ENCODE results near the gene PDE9A.

The PDE9A gene

DNA sequence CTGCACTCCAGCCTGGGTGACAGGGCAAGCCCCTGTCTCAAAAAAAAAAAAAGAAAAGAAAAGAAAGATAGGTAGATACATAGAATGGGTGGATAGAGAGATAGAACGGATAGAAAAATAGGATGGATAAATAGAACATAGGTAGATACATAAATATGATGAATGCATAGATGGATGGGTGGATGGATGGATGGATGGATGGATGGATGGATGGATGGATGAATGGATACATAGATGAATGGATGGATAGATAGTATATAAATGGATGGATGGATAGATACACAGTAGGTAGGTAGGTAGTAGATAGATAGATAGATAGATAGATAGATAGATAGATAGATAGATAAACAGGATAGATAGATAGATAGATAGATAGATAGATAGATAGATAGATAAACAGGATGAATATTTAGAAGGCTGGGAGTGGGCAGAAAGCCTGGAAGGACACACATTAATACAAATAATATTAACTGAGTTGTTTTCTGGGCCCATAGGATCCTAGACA lies 87.0 kb downstream of the PDE9A start:
- TF ChIP-seq EZH2 (optimal IDR thresholded peaks at IDR 0.05; ENCODE audit: low read depth, low read length) (no peak), EZH2phosphoT487 (IDR thresholded peaks at IDR 0.05; ENCODE audit: low read length) (no peak)
- TF ChIP-seq, protein P1, sequence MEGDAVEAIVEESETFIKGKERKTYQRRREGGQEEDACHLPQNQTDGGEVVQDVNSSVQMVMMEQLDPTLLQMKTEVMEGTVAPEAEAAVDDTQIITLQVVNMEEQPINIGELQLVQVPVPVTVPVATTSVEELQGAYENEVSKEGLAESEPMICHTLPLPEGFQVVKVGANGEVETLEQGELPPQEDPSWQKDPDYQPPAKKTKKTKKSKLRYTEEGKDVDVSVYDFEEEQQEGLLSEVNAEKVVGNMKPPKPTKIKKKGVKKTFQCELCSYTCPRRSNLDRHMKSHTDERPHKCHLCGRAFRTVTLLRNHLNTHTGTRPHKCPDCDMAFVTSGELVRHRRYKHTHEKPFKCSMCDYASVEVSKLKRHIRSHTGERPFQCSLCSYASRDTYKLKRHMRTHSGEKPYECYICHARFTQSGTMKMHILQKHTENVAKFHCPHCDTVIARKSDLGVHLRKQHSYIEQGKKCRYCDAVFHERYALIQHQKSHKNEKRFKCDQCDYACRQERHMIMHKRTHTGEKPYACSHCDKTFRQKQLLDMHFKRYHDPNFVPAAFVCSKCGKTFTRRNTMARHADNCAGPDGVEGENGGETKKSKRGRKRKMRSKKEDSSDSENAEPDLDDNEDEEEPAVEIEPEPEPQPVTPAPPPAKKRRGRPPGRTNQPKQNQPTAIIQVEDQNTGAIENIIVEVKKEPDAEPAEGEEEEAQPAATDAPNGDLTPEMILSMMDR (IDR thresholded peaks at IDR 0.05; ENCODE audit: low read length): no peak
- no peaks in the 10 kb centered on the region for H3K4me1 ChIP-seq (ENCODE audit: low read length)

DNA sequence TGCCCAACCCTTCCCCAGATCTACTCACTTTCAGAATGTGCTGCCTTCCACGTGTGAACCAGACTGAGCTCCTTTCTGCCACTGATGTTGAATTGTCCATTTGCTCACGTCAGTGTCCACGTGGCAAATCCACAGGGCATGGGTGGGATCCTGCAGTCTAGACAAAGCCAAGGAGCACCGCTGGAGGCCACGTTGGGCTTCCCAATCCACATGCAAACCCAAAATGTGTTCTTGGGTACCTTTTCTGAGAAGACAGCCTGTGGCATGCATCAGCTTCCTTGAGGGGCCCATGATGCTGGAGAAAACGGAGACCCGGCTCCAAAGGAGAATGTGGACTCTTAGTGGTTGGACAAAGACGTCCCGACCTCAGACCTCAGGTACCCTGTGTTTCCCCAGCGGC lies 87.6 kb downstream of the PDE9A start:
- Histone ChIP-seq H3K36me3 (replicated peaks; ENCODE audit: insufficient read depth, low read length) (no peaks in the 10 kb centered on the region), H3K4me1 (ENCODE audit: low read length) (no peaks in the 10 kb centered on the region), H3K79me2 (ENCODE audit: low read length) (no peaks in the 10 kb centered on the region), H3K9me3 (replicated peaks; ENCODE audit: insufficient read depth, low read length) (no peaks in the 10 kb centered on the region), H2AFZ (ENCODE audit: low read length) (no peak overlapping the region), H3K9me2 (replicated peaks; ENCODE audit: insufficient read depth, low read length) (no peaks in the 10 kb centered on the region), H3K4me2 (ENCODE audit: low read depth, low read length) (no peak overlapping the region), H3K9ac (ENCODE audit: low read length) (no peak overlapping the region), H3K27ac (ENCODE audit: low read length) (no peak overlapping the region), H4K20me1 (ENCODE audit: insufficient read depth, low read length) (no peaks in the 10 kb centered on the region), H3F3A (ENCODE audit: insufficient read depth, low read length) (no peaks in the 10 kb centered on the region), H3K27me3 (replicated peaks; ENCODE audit: insufficient read depth, low read length) (peaks cover 100% of the 10 kb centered on the region), H3K4me3 (ENCODE audit: low read length) (no peak overlapping the region)
- no peak for TF ChIP-seq EZH2 (optimal IDR thresholded peaks at IDR 0.05; ENCODE audit: low read depth, low read length)
- TF ChIP-seq EZH2phosphoT487 (IDR thresholded peaks at IDR 0.05; ENCODE audit: low read length): no peak
- no peak for DNase-seq

More for the DNA sequence above, 87.0 kb downstream of the PDE9A start:
- Histone ChIP-seq H3K4me3 (ENCODE audit: low read length) (no peak overlapping the region), H4K20me1 (ENCODE audit: insufficient read depth, low read length) (no peaks in the 10 kb centered on the region), H3K9me3 (replicated peaks; ENCODE audit: insufficient read depth, low read length) (no peaks in the 10 kb centered on the region), H3K9me2 (replicated peaks; ENCODE audit: insufficient read depth, low read length) (no peaks in the 10 kb centered on the region), H3F3A (ENCODE audit: insufficient read depth, low read length) (no peaks in the 10 kb centered on the region), H3K79me2 (ENCODE audit: low read length) (no peaks in the 10 kb centered on the region), H3K27ac (ENCODE audit: low read length) (no peak overlapping the region), H3K27me3 (replicated peaks; ENCODE audit: insufficient read depth, low read length) (peaks cover 100% of the 10 kb centered on the region), H2AFZ (ENCODE audit: low read length) (no peak overlapping the region), H3K4me2 (ENCODE audit: low read depth, low read length) (no peak overlapping the region), H3K9ac (ENCODE audit: low read length) (no peak overlapping the region), H3K36me3 (replicated peaks; ENCODE audit: insufficient read depth, low read length) (no peaks in the 10 kb centered on the region)
- no peak for DNase-seq

DNA sequence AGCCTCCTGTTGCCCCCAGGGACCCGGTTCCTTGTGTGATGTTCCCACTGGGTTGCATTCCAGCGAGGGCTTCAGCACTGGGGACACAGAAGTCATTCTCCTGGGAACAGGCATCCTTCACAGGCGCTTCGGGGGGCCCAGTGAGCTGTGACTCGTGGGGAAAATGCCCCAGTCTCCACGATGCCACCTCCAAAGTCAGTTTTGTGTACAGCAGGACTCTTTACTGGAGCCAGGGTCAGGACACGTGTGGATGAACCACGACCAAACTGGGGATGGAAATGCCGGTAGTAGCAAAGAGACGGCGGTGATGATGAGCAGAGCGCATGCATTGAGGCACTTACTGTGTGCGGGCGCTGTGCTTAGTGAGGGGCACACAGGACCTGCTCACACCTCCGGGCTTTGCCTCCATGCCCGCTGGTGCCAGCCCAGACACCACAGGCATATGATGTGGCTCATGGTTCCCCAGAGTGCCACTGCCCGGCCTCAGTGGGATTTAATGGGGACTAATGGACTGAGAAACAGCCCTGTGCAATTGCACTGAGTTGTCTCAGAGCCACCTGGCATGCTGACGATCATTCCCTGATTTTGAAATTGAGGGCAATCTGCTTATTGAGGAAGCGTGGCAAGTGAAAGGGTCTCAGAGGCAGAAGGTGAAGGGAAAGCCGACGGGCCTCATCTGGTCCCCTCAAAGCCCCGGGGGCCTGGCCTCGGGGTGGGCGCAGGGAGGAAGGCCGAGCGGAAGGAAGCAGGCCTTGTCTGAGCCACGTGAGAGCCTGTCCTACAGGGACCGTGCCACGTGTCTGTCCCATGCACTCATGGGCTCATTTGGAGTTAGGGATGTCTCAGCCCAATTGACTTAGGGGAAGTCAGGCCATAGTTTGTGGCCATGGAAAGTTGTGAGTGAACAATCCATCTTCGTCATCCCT lies 91.4 kb downstream of the PDE9A start:
- no peak overlapping the region for H3K9ac ChIP-seq (ENCODE audit: low read length)
- no peak overlapping the region for H2AFZ ChIP-seq (ENCODE audit: low read length)
- H3K4me3 ChIP-seq (ENCODE audit: low read length): no peak overlapping the region
- TF ChIP-seq, protein P1 (IDR thresholded peaks at IDR 0.05; ENCODE audit: low read length): no peak
- no peak for TF ChIP-seq EZH2 (optimal IDR thresholded peaks at IDR 0.05; ENCODE audit: low read depth, low read length)
- TF ChIP-seq EZH2phosphoT487 (IDR thresholded peaks at IDR 0.05; ENCODE audit: low read length): no peak
- no peaks in the 10 kb centered on the region for H3K4me1 ChIP-seq (ENCODE audit: low read length)
- no peaks in the 10 kb centered on the region for H3K9me3 ChIP-seq (replicated peaks; ENCODE audit: insufficient read depth, low read length)
- no peaks in the 10 kb centered on the region for H3K36me3 ChIP-seq (replicated peaks; ENCODE audit: insufficient read depth, low read length)
- H3F3A ChIP-seq (ENCODE audit: insufficient read depth, low read length): no peaks in the 10 kb centered on the region
- H4K20me1 ChIP-seq (ENCODE audit: insufficient read depth, low read length): no peaks in the 10 kb centered on the region
- no peaks in the 10 kb centered on the region for H3K9me2 ChIP-seq (replicated peaks; ENCODE audit: insufficient read depth, low read length)
- H3K27ac ChIP-seq (ENCODE audit: low read length): no peak overlapping the region
- H3K27me3 ChIP-seq (replicated peaks; ENCODE audit: insufficient read depth, low read length): peaks cover 100% of the 10 kb centered on the region
- DNase-seq: no peak
- H3K4me2 ChIP-seq (ENCODE audit: low read depth, low read length): no peak overlapping the region
- no peaks in the 10 kb centered on the region for H3K79me2 ChIP-seq (ENCODE audit: low read length)
